ENCODE results near the gene AFDN. TPM values are rescaled to one million over a fixed set of nuclear protein-coding genes. Genes with fewer than 3 reads are reported as not detected.

AFDN gene
- total RNA-seq, 1 donor from 2014 or later = 109 TPM

- DNase-seq (ENCODE audit: low read depth) = no peak
- TF ChIP-seq CTCF (conservative IDR thresholded peaks at IDR 0.05; ENCODE audit: low read depth, low read length) = no peak
- H3K4me3 ChIP-seq (ENCODE audit: low read depth, low read length) = no peak overlapping the region
These were observed 107.1 kb downstream of the AFDN start for GRCh38 chr6:167933847-167934246.

DNA sequence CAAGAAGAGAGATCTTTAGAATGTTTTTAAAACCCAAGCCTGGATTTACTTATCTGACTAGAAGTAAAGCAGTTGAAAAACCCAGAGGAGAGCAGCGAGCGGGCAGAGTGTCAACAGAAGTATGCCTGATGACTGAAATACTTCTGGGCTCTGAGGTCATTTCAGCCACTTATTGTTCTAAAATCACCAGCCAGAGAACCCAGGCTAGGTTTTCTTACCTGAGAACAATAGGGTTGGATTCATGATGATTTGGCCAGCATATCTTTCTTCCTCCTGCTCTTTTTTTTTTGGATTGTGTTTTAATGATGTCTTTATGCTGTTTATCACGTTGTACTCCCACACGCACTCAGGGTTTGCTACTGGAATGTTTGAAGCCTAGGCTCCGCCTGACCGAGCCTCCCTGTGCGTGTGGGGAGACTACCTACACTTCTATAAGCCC lies 107.7 kb downstream of the AFDN start:
- no peak for TF ChIP-seq CTCF (conservative IDR thresholded peaks at IDR 0.05; ENCODE audit: low read depth, low read length)
- no peak for DNase-seq (ENCODE audit: low read depth)
- H3K4me3 ChIP-seq (ENCODE audit: low read depth, low read length) = no peak overlapping the region

DNA sequence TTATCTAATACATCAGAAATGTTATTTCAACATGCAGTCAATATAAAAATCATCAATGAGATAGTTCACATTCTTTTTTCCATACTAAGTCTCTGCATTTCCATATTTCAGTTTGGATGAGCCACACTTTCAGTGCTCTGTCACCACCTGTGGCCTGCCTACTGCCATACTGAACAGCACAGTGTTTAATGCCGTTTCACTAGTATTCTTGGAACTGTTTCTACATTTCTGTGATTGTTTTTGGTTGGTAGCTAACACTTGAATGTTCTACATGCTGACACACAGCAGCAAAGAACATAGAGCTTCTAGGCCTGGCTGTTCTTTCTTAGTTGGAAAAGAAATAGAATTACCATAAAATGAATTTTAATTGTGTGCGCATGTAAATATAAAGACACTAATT lies 109.3 kb downstream of the AFDN start:
- DNase-seq (ENCODE audit: low read depth) = no peak
- TF ChIP-seq CTCF (conservative IDR thresholded peaks at IDR 0.05; ENCODE audit: low read depth, low read length) = no peak
- H3K4me3 ChIP-seq (ENCODE audit: low read depth, low read length) = no peak overlapping the region

GRCh38 chr6:167937301-167937700 lies 110.6 kb downstream of the AFDN start:
- TF ChIP-seq CTCF (conservative IDR thresholded peaks at IDR 0.05; ENCODE audit: low read depth, low read length) = no peak
- H3K4me3 ChIP-seq (ENCODE audit: low read depth, low read length) = no peak overlapping the region
- DNase-seq (ENCODE audit: low read depth) = no peak

DNA sequence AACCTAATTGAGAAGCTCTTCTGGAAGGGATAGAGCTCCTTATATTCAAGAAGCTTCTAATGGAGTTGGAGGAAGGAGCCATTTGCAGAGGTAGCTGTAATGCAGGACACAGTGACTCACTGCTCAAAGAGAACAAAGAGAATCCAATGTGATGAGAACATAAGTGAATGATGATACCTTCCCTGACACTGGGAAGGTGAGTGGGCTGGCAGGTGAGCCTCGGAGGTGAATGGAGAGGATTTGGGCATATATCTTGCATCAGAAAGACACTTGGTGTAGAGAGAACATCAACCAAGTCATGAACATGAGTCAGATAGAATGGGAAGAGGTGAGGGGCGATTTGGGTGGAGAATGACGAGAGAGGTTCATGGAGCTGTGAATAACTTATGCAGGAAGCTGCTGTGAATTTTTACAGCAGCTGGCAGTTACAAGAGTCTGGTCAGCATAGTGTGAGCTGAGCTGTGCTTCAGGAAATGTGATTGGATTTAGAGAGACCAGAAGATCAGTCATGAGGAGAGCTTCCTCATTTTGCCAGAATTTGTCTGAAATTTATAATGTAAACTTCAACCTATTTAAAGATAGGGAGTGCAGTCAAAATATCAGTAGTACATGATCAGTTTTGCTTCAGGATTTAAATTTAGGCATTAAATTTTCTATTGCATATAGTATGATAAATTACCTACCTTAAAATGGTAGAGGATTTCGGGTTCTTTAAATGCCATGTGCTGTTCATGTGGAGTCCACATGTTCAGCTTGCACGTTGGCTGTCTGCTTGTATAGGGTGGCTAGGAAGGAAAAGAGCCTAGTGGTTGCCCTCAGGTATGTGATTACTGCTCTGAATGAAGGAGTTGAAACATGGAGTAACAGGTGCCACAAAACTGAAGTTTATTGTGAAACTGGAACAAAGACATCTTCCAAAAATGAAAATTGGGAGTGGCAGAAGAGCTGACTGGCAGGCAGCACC lies 111.5 kb downstream of the AFDN start:
- no peak overlapping the region for H3K4me3 ChIP-seq (ENCODE audit: low read depth, low read length)
- TF ChIP-seq CTCF (conservative IDR thresholded peaks at IDR 0.05; ENCODE audit: low read depth, low read length) = no peak
- DNase-seq (ENCODE audit: low read depth) = no peak

DNA sequence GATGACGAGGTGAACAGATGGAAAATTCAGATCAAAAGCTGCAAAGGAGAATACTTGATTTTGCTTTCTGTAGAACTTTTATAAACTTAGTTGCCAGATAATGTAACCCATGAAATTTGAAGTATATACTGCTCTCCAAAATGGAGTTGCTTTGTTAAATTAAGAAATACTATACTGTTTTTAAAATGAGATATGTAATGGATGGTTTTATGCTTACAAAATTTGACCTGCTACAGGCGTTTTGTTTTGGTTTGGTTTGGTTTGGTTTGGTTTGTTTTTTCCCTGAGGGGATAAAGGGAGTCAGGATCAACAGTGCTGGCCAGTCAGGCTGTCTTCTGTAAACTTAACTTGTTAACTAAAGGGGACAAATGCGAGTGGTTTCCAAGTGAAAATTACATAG lies 115.1 kb downstream of the AFDN start:
- no peak overlapping the region for H3K4me3 ChIP-seq (ENCODE audit: low read depth, low read length)
- no peak for TF ChIP-seq CTCF (conservative IDR thresholded peaks at IDR 0.05; ENCODE audit: low read depth, low read length)
- no peak for DNase-seq (ENCODE audit: low read depth)

GRCh38 chr6:167944130-167944529 lies 117.4 kb downstream of the AFDN start:
- TF ChIP-seq CTCF (conservative IDR thresholded peaks at IDR 0.05; ENCODE audit: low read depth, low read length) = no peak
- DNase-seq (ENCODE audit: low read depth) = no peak
- H3K4me3 ChIP-seq (ENCODE audit: low read depth, low read length) = no peak overlapping the region
